Neural progenitor cell (in vitro differentiated cells): ENCODE results near the gene ATP8B4. TPM values are rescaled to one million over a fixed set of nuclear protein-coding genes. Genes with fewer than 3 reads are reported as not detected.

Experiments used
- DNase-seq: peaks from one replicate; pipeline ENCODE4 v3.0.0-alpha.2; 2016; ENCODE audit warnings: low spot score
- H2AFZ ChIP-seq: fragments of 200-600 bp; sonication (generic); replicated peaks from 2 replicates; pipeline ENCODE4 v1.6.1; 2016; ENCODE audit warnings: antibody characterized with exemption
- H3F3A ChIP-seq: fragments of 200-600 bp; sonication (generic); 2 replicates; pipeline ENCODE4 v1.6.1; 2016; ENCODE audit warnings: antibody characterized with exemption, low read depth
- H3K27ac ChIP-seq: fragments of 200-600 bp; sonication (generic); 2 replicates; pipeline ENCODE4 v1.5.1; 2016; ENCODE audit warnings: mild to moderate bottlenecking
- H3K27me3 ChIP-seq: fragments of 200-600 bp; sonication (generic); 2 replicates; pipeline ENCODE4 v1.6.1; 2016; ENCODE audit warnings: mild to moderate bottlenecking, moderate library complexity
- H3K36me3 ChIP-seq: fragments of 200-600 bp; sonication (generic); 2 replicates; pipeline ENCODE4 v1.5.1; 2016
- H3K4me1 ChIP-seq: fragments of 200-600 bp; sonication (generic); 2 replicates; pipeline ENCODE4 v1.6.1; 2016; ENCODE audit warnings: mixed run types
- H3K4me2 ChIP-seq: fragments of 200-600 bp; sonication (generic); 2 replicates; pipeline ENCODE4 v1.6.1; 2016
- H3K4me3 ChIP-seq: fragments of 200-600 bp; sonication (generic); 2 replicates; pipeline ENCODE4 v1.5.1; 2016
- H3K79me2 ChIP-seq: fragments of 200-600 bp; sonication (generic); 2 replicates; pipeline ENCODE4 v1.6.1; 2016; ENCODE audit warnings: low read depth
- H3K9ac ChIP-seq: fragments of 200-600 bp; sonication (generic); 2 replicates; pipeline ENCODE4 v1.6.1; 2016
- H3K9me3 ChIP-seq: fragments of 200-600 bp; sonication (generic); 2 replicates; pipeline ENCODE4 v1.5.1; 2016; ENCODE audit warnings: low read depth
- H4K20me1 ChIP-seq: fragments of 200-600 bp; sonication (generic); 2 replicates; pipeline ENCODE4 v1.6.1; 2016; ENCODE audit warnings: low read depth
- H3K27ac Mint-ChIP-seq: 3 replicates; pipeline ENCODE4 v1.8.0; 2021; ENCODE audit warnings: mixed read lengths
- H3K27me3 Mint-ChIP-seq: 2 replicates; pipeline ENCODE4 v1.8.0; 2022; ENCODE audit warnings: low read depth, mild to moderate bottlenecking, inconsistent platforms, moderate library complexity, mixed read lengths; ENCODE audit not compliant: insufficient read depth
- H3K36me3 Mint-ChIP-seq: 3 replicates; pipeline ENCODE4 v1.8.0; 2021; ENCODE audit warnings: mixed read lengths
- H3K4me1 Mint-ChIP-seq: 3 replicates; pipeline ENCODE4 v1.8.0; 2021; ENCODE audit warnings: mixed read lengths
- H3K4me3 Mint-ChIP-seq: 3 replicates; pipeline ENCODE4 v1.8.0; 2021; ENCODE audit warnings: mild to moderate bottlenecking, moderate library complexity, mixed read lengths
- H3K9me3 Mint-ChIP-seq: 3 replicates; pipeline ENCODE4 v1.8.0; 2020; ENCODE audit warnings: mixed read lengths
- CTCF ChIP-seq: fragments of 200-600 bp; sonication (generic); IDR thresholded peaks from 2 replicates; pipeline ENCODE4 v1.5.1; 2017; ENCODE audit warnings: antibody characterized with exemption, mild to moderate bottlenecking
- EZH2 ChIP-seq: fragments of 200-600 bp; sonication (generic); IDR thresholded peaks from 2 replicates; pipeline ENCODE4 v1.6.1; 2017; ENCODE audit warnings: antibody characterized with exemption, mild to moderate bottlenecking, moderate library complexity
- EZH2phosphoT487 ChIP-seq: fragments of 200-600 bp; sonication (generic); IDR thresholded peaks from 2 replicates; pipeline ENCODE4 v1.6.1; 2017; ENCODE audit warnings: antibody characterized with exemption
- total RNA-seq: library from RNA; depleted of rRNA; stranded (reverse); fragments of >200 nt; gene quantifications from 2 replicates; pipeline ENCODE4 v1.2.3, GENCODE V29; 2015; ENCODE audit warnings: low replicate concordance

The ATP8B4 gene
- total RNA-seq, 1 donor from 2014 or later: 2.7 TPM

GRCh38 chr15:50024281-50024680 is 94.8 kb downstream of the ATP8B4 start:
- H3K4me2 ChIP-seq: no peak overlapping the region
- H3K4me3 ChIP-seq: no peak overlapping the region
- no peaks in the 10 kb centered on the region for H3K27me3 ChIP-seq

GRCh38 chr15:50018491-50018890 is 100.5 kb downstream of the ATP8B4 start:
- Mint-ChIP-seq H3K9me3 (no peaks in the 10 kb centered on the region), H3K4me3 (no peak overlapping the region), H3K27ac (no peak overlapping the region), H3K36me3 (no peaks in the 10 kb centered on the region), H3K27me3 (no peaks in the 10 kb centered on the region), H3K4me1 (no peaks in the 10 kb centered on the region)
- no peak overlapping the region for H2AFZ ChIP-seq
- H4K20me1 ChIP-seq: no peaks in the 10 kb centered on the region
- no peaks in the 10 kb centered on the region for H3K36me3 ChIP-seq
- H3K4me1 ChIP-seq: no peaks in the 10 kb centered on the region
- no peak for TF ChIP-seq EZH2phosphoT487
- TF ChIP-seq EZH2: no peak
- TF ChIP-seq CTCF: no peak
- H3K4me3 ChIP-seq: no peak overlapping the region
- no peaks in the 10 kb centered on the region for H3K79me2 ChIP-seq
- H3F3A ChIP-seq: no peaks in the 10 kb centered on the region
- no peaks in the 10 kb centered on the region for H3K9me3 ChIP-seq
- no peaks in the 10 kb centered on the region for H3K27me3 ChIP-seq
- no peak overlapping the region for H3K9ac ChIP-seq
- H3K27ac ChIP-seq: no peak overlapping the region
- DNase-seq: no peak
- H3K4me2 ChIP-seq: no peak overlapping the region

More at GRCh38 chr15:50024281-50024680, 94.8 kb downstream of the ATP8B4 start:
- no peaks in the 10 kb centered on the region for H3K79me2 ChIP-seq
- no peaks in the 10 kb centered on the region for H4K20me1 ChIP-seq
- peaks cover 4% of the 10 kb centered on the region for H3K27me3 Mint-ChIP-seq
- no peaks in the 10 kb centered on the region for H3K36me3 Mint-ChIP-seq
- H3K27ac Mint-ChIP-seq: no peak overlapping the region
- peak overlapping the region; percentile 72 for H2AFZ ChIP-seq
- H3K9me3 ChIP-seq: no peaks in the 10 kb centered on the region
- no peaks in the 10 kb centered on the region for H3K9me3 Mint-ChIP-seq
- H3K36me3 ChIP-seq: no peaks in the 10 kb centered on the region
- H3K4me1 ChIP-seq: no peaks in the 10 kb centered on the region
- H3F3A ChIP-seq: no peaks in the 10 kb centered on the region
- no peak overlapping the region for H3K4me3 Mint-ChIP-seq
- no peak for TF ChIP-seq EZH2
- TF ChIP-seq CTCF: no peak
- TF ChIP-seq EZH2phosphoT487: no peak
- no peak for DNase-seq
- H3K9ac ChIP-seq: no peak overlapping the region
- no peak overlapping the region for H3K27ac ChIP-seq
- no peaks in the 10 kb centered on the region for H3K4me1 Mint-ChIP-seq

- Histone ChIP-seq H3K79me2 (no peaks in the 10 kb centered on the region), H3K4me1 (no peaks in the 10 kb centered on the region), H4K20me1 (no peaks in the 10 kb centered on the region), H3K4me2 (no peak overlapping the region), H3K9me3 (no peaks in the 10 kb centered on the region), H3K27ac (no peak overlapping the region), H3K36me3 (no peaks in the 10 kb centered on the region), H3F3A (no peaks in the 10 kb centered on the region), H3K27me3 (no peaks in the 10 kb centered on the region), H2AFZ (no peak overlapping the region), H3K9ac (no peak overlapping the region), H3K4me3 (no peak overlapping the region)
- Mint-ChIP-seq H3K4me1 (no peaks in the 10 kb centered on the region), H3K4me3 (no peak overlapping the region), H3K27me3 (no peaks in the 10 kb centered on the region), H3K27ac (no peak overlapping the region), H3K36me3 (no peaks in the 10 kb centered on the region), H3K9me3 (no peaks in the 10 kb centered on the region)
- TF ChIP-seq EZH2 (no peak), EZH2phosphoT487 (no peak), CTCF (no peak)
- DNase-seq: no peak
These were observed 101.5 kb downstream of the ATP8B4 start for GRCh38 chr15:50017522-50017921.
